ENCODE data around the gene SMYD4. TPM values are rescaled to one million over a fixed set of nuclear protein-coding genes. Genes with fewer than 3 reads are reported as not detected.

The SMYD4 gene
- total and polyA plus RNA-seq, 2 experiments from 2014 or later = 8.5 to 11.4 TPM

GRCh38 chr17:1873418-1873817, 43.7 kb upstream of the SMYD4 start:
- Histone ChIP-seq H2AFZ (no peak overlapping the region), H3K36me3 (replicated peaks; ENCODE audit: insufficient read depth, low read depth) (no peaks in the 10 kb centered on the region), H3K27me3 (no peaks in the 10 kb centered on the region), H3K79me2 (no peaks in the 10 kb centered on the region), H3K4me2 (no peak overlapping the region), H3K4me1 (ENCODE audit: insufficient read depth) (no peaks in the 10 kb centered on the region), H3K4me3 (no peak overlapping the region), H3K9me2 (replicated peaks; ENCODE audit: insufficient read depth) (no peaks in the 10 kb centered on the region), H3K27ac (no peak overlapping the region), H3K9me3 (ENCODE audit: low read depth) (no peaks in the 10 kb centered on the region), H4K20me1 (ENCODE audit: insufficient read depth, poor library complexity, severe bottlenecking) (no peaks in the 10 kb centered on the region)
- no peak for DNase-seq (ENCODE audit: low spot score)
- TF ChIP-seq CTCF (IDR thresholded peaks at IDR 0.05; ENCODE audit: poor library complexity) = no peak
- no peak for TF ChIP-seq EZH2phosphoT487 (IDR thresholded peaks at IDR 0.05; ENCODE audit: low read depth, severe bottlenecking, unreplicated experiment)
- no peak for TF ChIP-seq EZH2 (IDR thresholded peaks at IDR 0.05; ENCODE audit: borderline replicate concordance)
- WGBS (ENCODE audit: low lambda C conversion rate, missing lambda C conversion rate) = 97% methylated on average over 9 of the region's 9 CpGs

- Histone ChIP-seq H3K4me2 (no peak overlapping the region), H2AFZ (no peak overlapping the region), H3K27ac (no peak overlapping the region), H3K27me3 (no peaks in the 10 kb centered on the region), H3K79me2 (no peaks in the 10 kb centered on the region), H3K9me3 (ENCODE audit: low read depth) (no peaks in the 10 kb centered on the region), H4K20me1 (ENCODE audit: insufficient read depth, poor library complexity, severe bottlenecking) (no peaks in the 10 kb centered on the region), H3K4me1 (ENCODE audit: insufficient read depth) (no peaks in the 10 kb centered on the region), H3K4me3 (no peak overlapping the region), H3K9me2 (replicated peaks; ENCODE audit: insufficient read depth) (no peaks in the 10 kb centered on the region), H3K36me3 (replicated peaks; ENCODE audit: insufficient read depth, low read depth) (no peaks in the 10 kb centered on the region)
- TF ChIP-seq EZH2 (IDR thresholded peaks at IDR 0.05; ENCODE audit: borderline replicate concordance) (no peak), CTCF (IDR thresholded peaks at IDR 0.05; ENCODE audit: poor library complexity) (no peak), EZH2phosphoT487 (IDR thresholded peaks at IDR 0.05; ENCODE audit: low read depth, severe bottlenecking, unreplicated experiment) (no peak)
- WGBS (ENCODE audit: low lambda C conversion rate, missing lambda C conversion rate) = 98% methylated on average over 4 of the region's 4 CpGs
- DNase-seq (ENCODE audit: low spot score) = no peak
These were observed 43.3 kb upstream of the SMYD4 start for GRCh38 chr17:1872976-1873375.

- Histone ChIP-seq H3K4me3 (no peak overlapping the region), H3K79me2 (no peaks in the 10 kb centered on the region), H3K27me3 (no peaks in the 10 kb centered on the region), H3K27ac (no peak overlapping the region), H3K36me3 (replicated peaks; ENCODE audit: insufficient read depth, low read depth) (no peaks in the 10 kb centered on the region), H4K20me1 (ENCODE audit: insufficient read depth, poor library complexity, severe bottlenecking) (no peaks in the 10 kb centered on the region), H3K4me2 (no peak overlapping the region), H2AFZ (no peak overlapping the region), H3K4me1 (ENCODE audit: insufficient read depth) (no peaks in the 10 kb centered on the region), H3K9me3 (ENCODE audit: low read depth) (no peaks in the 10 kb centered on the region), H3K9me2 (replicated peaks; ENCODE audit: insufficient read depth) (no peaks in the 10 kb centered on the region)
- WGBS (ENCODE audit: low lambda C conversion rate, missing lambda C conversion rate) = 96% methylated on average over 12 of the region's 12 CpGs
- TF ChIP-seq EZH2 (IDR thresholded peaks at IDR 0.05; ENCODE audit: borderline replicate concordance) (no peak), EZH2phosphoT487 (IDR thresholded peaks at IDR 0.05; ENCODE audit: low read depth, severe bottlenecking, unreplicated experiment) (no peak), CTCF (IDR thresholded peaks at IDR 0.05; ENCODE audit: poor library complexity) (no peak)
- DNase-seq (ENCODE audit: low spot score) = no peak
These were observed 42.6 kb upstream of the SMYD4 start for GRCh38 chr17:1872254-1872653.

- no peaks in the 10 kb centered on the region for H3K79me2 ChIP-seq
- 95% methylated on average over 5 of the region's 5 CpGs for WGBS (ENCODE audit: low lambda C conversion rate, missing lambda C conversion rate)
- no peaks in the 10 kb centered on the region for H3K27me3 ChIP-seq
- no peak overlapping the region for H3K27ac ChIP-seq
- no peaks in the 10 kb centered on the region for H4K20me1 ChIP-seq (ENCODE audit: insufficient read depth, poor library complexity, severe bottlenecking)
- no peaks in the 10 kb centered on the region for H3K9me2 ChIP-seq (replicated peaks; ENCODE audit: insufficient read depth)
- no peak overlapping the region for H2AFZ ChIP-seq
- H3K36me3 ChIP-seq (replicated peaks; ENCODE audit: insufficient read depth, low read depth) = no peaks in the 10 kb centered on the region
- no peak for DNase-seq (ENCODE audit: low spot score)
- H3K9me3 ChIP-seq (ENCODE audit: low read depth) = no peaks in the 10 kb centered on the region
- H3K4me3 ChIP-seq = no peak overlapping the region
- H3K4me1 ChIP-seq (ENCODE audit: insufficient read depth) = no peaks in the 10 kb centered on the region
- H3K4me2 ChIP-seq = no peak overlapping the region
- no peak for TF ChIP-seq EZH2phosphoT487 (IDR thresholded peaks at IDR 0.05; ENCODE audit: low read depth, severe bottlenecking, unreplicated experiment)
- TF ChIP-seq EZH2 (IDR thresholded peaks at IDR 0.05; ENCODE audit: borderline replicate concordance) = no peak
- no peak for TF ChIP-seq CTCF (IDR thresholded peaks at IDR 0.05; ENCODE audit: poor library complexity)
These were observed 42.1 kb upstream of the SMYD4 start for GRCh38 chr17:1871756-1872155.

Measured in hepatocyte (in vitro differentiated cells).